Kidney capillary endothelial cell (primary cell): ENCODE measurements around the gene MAN1B1.
"Not testable (repeated sequence)": the region's sequence is repeated elsewhere in the genome, so short reads cannot be mapped to it uniquely, and the experiment has no call there.

Experiments used
- DNase-seq: peaks from one replicate; pipeline ENCODE4 v3.0.0-alpha.2; 2018; ENCODE audit warnings: low spot score

Gene MAN1B1

GRCh38 chr9:137110911-137111787 lies 24.4 kb downstream of the MAN1B1 start:
- DNase-seq: no peak

GRCh38 chr9:137111788-137112563 lies 25.2 kb downstream of the MAN1B1 start:
- no peak for DNase-seq

GRCh38 chr9:137112564-137113384 lies 26.0 kb downstream of the MAN1B1 start:
- DNase-seq: no peak

GRCh38 chr9:137113385-137114159 lies 26.8 kb downstream of the MAN1B1 start:
- DNase-seq: no peak

- no peak for DNase-seq
Measured at GRCh38 chr9:137114220-137114612, 27.4 kb downstream of the MAN1B1 start.

- DNase-seq: no peak
Measured at GRCh38 chr9:137114613-137115393, 28.0 kb downstream of the MAN1B1 start, which contains the start of gene DPP7. TSS of gene DPP7 (minus strand) at chr9:137114733. CDS start at chr9:137114713, 20 bp downstream.

GRCh38 chr9:137115394-137116026 lies 28.7 kb downstream of the MAN1B1 start:
- DNase-seq: no peak

GRCh38 chr9:137116027-137116507 lies 29.3 kb downstream of the MAN1B1 start:
- no peak for DNase-seq

GRCh38 chr9:137116728-137117127 lies 29.9 kb downstream of the MAN1B1 start:
- no peak for DNase-seq

- DNase-seq: no peak
Measured at GRCh38 chr9:137117269-137117731, 30.5 kb downstream of the MAN1B1 start.

- DNase-seq: not testable (repeated sequence)
Measured at GRCh38 chr9:137118092-137118603, 31.4 kb downstream of the MAN1B1 start.

- not testable (repeated sequence) for DNase-seq
Measured at GRCh38 chr9:137121927-137122795, 35.4 kb downstream of the MAN1B1 start.

GRCh38 chr9:137122796-137123467 lies 36.1 kb downstream of the MAN1B1 start:
- not testable (repeated sequence) for DNase-seq

GRCh38 chr9:137123468-137123837 lies 36.7 kb downstream of the MAN1B1 start:
- no peak for DNase-seq

GRCh38 chr9:137123952-137124462 lies 37.2 kb downstream of the MAN1B1 start:
- DNase-seq: not testable (repeated sequence)

- peak; percentile 22 for DNase-seq
Measured at GRCh38 chr9:137126786-137127185, 40.0 kb downstream of the MAN1B1 start.

GRCh38 chr9:137127301-137128157 lies 40.7 kb downstream of the MAN1B1 start:
- peak; percentile 26 for DNase-seq
